A549 (cell line): ENCODE measurements around the gene C3orf20. TPM values are rescaled to one million over a fixed set of nuclear protein-coding genes. Genes with fewer than 3 reads are reported as not detected.

ENCODE experiments used
- ATAC-seq, 2 experiments: fragments of 200-7000 bp in 1 of 2; fragments of >200 bp in 1 of 2; cut with Nextera tagmentation in 1 of 2; cut with Tn5 transposase in 1 of 2; 3 replicates each; pipeline versions ENCODE4 v1.8.0 to v1.9.1; 2018 to 2020; ENCODE audit warnings: mild to moderate bottlenecking in 1 of 2, moderate library complexity in 1 of 2
- CTCF ChIA-PET: fragments of 300-600 bp; sonication (Branson Sonifier 250); formaldehyde crosslinking; extraction: SDS; loops from one replicate; lab custom pipeline; 2021; ENCODE audit warnings: antibody characterized with exemption, inconsistent platforms; lab: Yijun Ruan, JAX
- POLR2A ChIA-PET: fragments of 350-600 bp; formaldehyde crosslinking; extraction: SDS; loops from one replicate; lab custom pipeline; 2021; ENCODE audit warnings: antibody characterized with exemption, inconsistent platforms; lab: Yijun Ruan, JAX
- DNase-seq, 2 experiments: peaks; one replicate each; pipeline versions ENCODE4 v3.0.0 to v3.0.0-alpha.2; 2011 to 2016; ENCODE audit warnings: low read depth in 1 of 2, low spot score in 1 of 2
- FAIRE-seq: peaks from 2 replicates; lab custom pipeline; 2011; peaks lifted over from hg19 to GRCh38; lab: Jason Lieb, UNC
- H3K27ac ChIP-seq, 2 experiments: fragments of >200 bp; sonication (Bioruptor Twin); formaldehyde crosslinking; 3 replicates each; pipeline ENCODE4 v1.5.1; 2016 to 2017
- H3K4me1 ChIP-seq: fragments of >200 bp; sonication (Bioruptor Twin); formaldehyde crosslinking; 3 replicates; pipeline ENCODE4 v1.6.1; 2016
- H3K4me2 ChIP-seq: fragments of >200 bp; sonication (Bioruptor Twin); formaldehyde crosslinking; 3 replicates; pipeline ENCODE4 v1.6.1; 2016
- H3K4me3 ChIP-seq: fragments of >200 bp; sonication (Bioruptor Twin); formaldehyde crosslinking; 3 replicates; pipeline ENCODE4 v1.5.1; 2016
- H3K9me3 ChIP-seq: fragments of >200 bp; sonication (Bioruptor Twin); formaldehyde crosslinking; 3 replicates; pipeline ENCODE4 v1.6.1; 2016
- ATOH8 ChIP-seq: fragments of 250-450 bp; sonication (Bioruptor Pico); IDR thresholded peaks from 2 replicates; pipeline ENCODE4 v1.5.0; 2020; ENCODE audit warnings: low read depth, mild to moderate bottlenecking, moderate library complexity
- BHLHE40 ChIP-seq: IDR thresholded peaks from 2 replicates; pipeline ENCODE4 v1.6.1; 2012; ENCODE audit warnings: low read depth, low read length, inconsistent platforms
- CHD2 ChIP-seq: fragments of 150-350 bp; IDR thresholded peaks from 2 replicates; pipeline ENCODE4 v1.6.1; 2014; ENCODE audit warnings: low read length; ENCODE audit not compliant: partially characterized antibody
- EHF ChIP-seq: fragments of 250-450 bp; sonication (Bioruptor Pico); IDR thresholded peaks from 2 replicates; pipeline ENCODE4 v1.5.0; 2020; ENCODE audit warnings: mild to moderate bottlenecking
- EHMT2 ChIP-seq: fragments of 200-600 bp; sonication (generic); IDR thresholded peaks from 2 replicates; pipeline ENCODE4 v1.6.1; 2016; ENCODE audit warnings: antibody characterized with exemption, low read depth, mild to moderate bottlenecking, moderate library complexity
- EP300 ChIP-seq, 2 experiments: fragments of >200 bp; sonication (Bioruptor Twin); formaldehyde crosslinking; IDR thresholded peaks; 2 replicates in 1 of 2; 3 replicates in 1 of 2; pipeline ENCODE4 v1.6.1; 2016 to 2017
- FOSB ChIP-seq: fragments of 250-450 bp; sonication (Bioruptor Pico); IDR thresholded peaks from 2 replicates; pipeline ENCODE4 v1.5.0; 2020; ENCODE audit warnings: mild to moderate bottlenecking, moderate library complexity
- FOSL2 ChIP-seq, 2 experiments: fragments of 450-650 bp in 1 of 2; fragments of >200 bp in 1 of 2; sonication (Bioruptor Twin) in 1 of 2; formaldehyde crosslinking; IDR thresholded peaks; 2 replicates each; pipeline versions ENCODE4 v1.5.0 to v1.6.1; 2016 to 2020; ENCODE audit warnings: mild to moderate bottlenecking in 1 of 2, moderate library complexity in 1 of 2
- FOXS1 ChIP-seq: fragments of 250-450 bp; sonication (Bioruptor Pico); IDR thresholded peaks from 2 replicates; pipeline ENCODE4 v1.5.0; 2020; ENCODE audit warnings: mild to moderate bottlenecking, moderate library complexity
- GATA3 ChIP-seq: IDR thresholded peaks from 2 replicates; pipeline ENCODE4 v1.6.1; 2012; ENCODE audit warnings: borderline replicate concordance
- HDAC2 ChIP-seq: fragments of 200-600 bp; sonication (generic); IDR thresholded peaks from 2 replicates; pipeline ENCODE4 v1.6.1; 2016
- HMGXB4 ChIP-seq: fragments of 250-450 bp; sonication (Bioruptor Pico); IDR thresholded peaks from 2 replicates; pipeline ENCODE4 v1.5.0; 2021; ENCODE audit warnings: mild to moderate bottlenecking, moderate library complexity, borderline replicate concordance
- HOXA7 ChIP-seq: fragments of 250-450 bp; sonication (Bioruptor Pico); IDR thresholded peaks from 2 replicates; pipeline ENCODE4 v1.5.0; 2020; ENCODE audit warnings: mild to moderate bottlenecking, moderate library complexity
- HOXB5 ChIP-seq: fragments of 250-450 bp; sonication (Bioruptor Pico); IDR thresholded peaks from 2 replicates; pipeline ENCODE4 v1.5.0; 2020; ENCODE audit warnings: mild to moderate bottlenecking, moderate library complexity
- KDM1A ChIP-seq: fragments of 200-600 bp; sonication (generic); IDR thresholded peaks from 2 replicates; pipeline ENCODE4 v1.6.1; 2016; ENCODE audit warnings: low read depth, mild to moderate bottlenecking
- MAFK ChIP-seq: fragments of 450-650 bp; IDR thresholded peaks from 2 replicates; pipeline ENCODE4 v1.6.1; 2014; ENCODE audit not compliant: partially characterized antibody
- MAX ChIP-seq: IDR thresholded peaks from 2 replicates; pipeline ENCODE4 v1.6.1; 2012
- MYC ChIP-seq: IDR thresholded peaks from 2 replicates; pipeline ENCODE4 v1.6.1; 2012; ENCODE audit warnings: mild to moderate bottlenecking, inconsistent platforms, low read length, improper control_type of control experiment, borderline replicate concordance
- NFE2L2 ChIP-seq: fragments of 150-350 bp; conservative IDR thresholded peaks from 2 replicates; pipeline ENCODE4 v1.6.1; 2014; ENCODE audit warnings: low read length
- PBX3 ChIP-seq: IDR thresholded peaks from 2 replicates; pipeline ENCODE4 v1.6.1; 2012
- PHF8 ChIP-seq: fragments of 200-600 bp; sonication (generic); IDR thresholded peaks from 2 replicates; pipeline ENCODE4 v1.6.1; 2016; ENCODE audit warnings: low read depth, mild to moderate bottlenecking, antibody characterized with exemption, moderate library complexity, borderline replicate concordance
- RARB ChIP-seq: fragments of 250-450 bp; sonication (Bioruptor Pico); IDR thresholded peaks from 2 replicates; pipeline ENCODE4 v1.8.0; 2021; ENCODE audit warnings: mild to moderate bottlenecking, moderate library complexity
- RFX5 ChIP-seq: fragments of 450-650 bp; IDR thresholded peaks from 2 replicates; pipeline ENCODE4 v1.7.1; 2014; ENCODE audit warnings: antibody characterized with exemption, mild to moderate bottlenecking, moderate library complexity
- TP53 ChIP-seq: fragments of 250-450 bp; sonication (Bioruptor Pico); IDR thresholded peaks from 2 replicates; pipeline ENCODE4 v1.5.0; 2021; ENCODE audit warnings: mild to moderate bottlenecking, moderate library complexity
- USF2 ChIP-seq: fragments of 450-650 bp; IDR thresholded peaks from 2 replicates; pipeline ENCODE4 v1.6.1; 2014; ENCODE audit warnings: antibody characterized with exemption
- ZC3H11A ChIP-seq: fragments of 450-650 bp; IDR thresholded peaks from 2 replicates; pipeline ENCODE4 v1.6.1; 2014; ENCODE audit warnings: antibody characterized with exemption, mild to moderate bottlenecking
- ZFP36 ChIP-seq: fragments of 450-650 bp; IDR thresholded peaks from 2 replicates; pipeline ENCODE4 v1.6.1; 2014; ENCODE audit warnings: borderline replicate concordance; ENCODE audit not compliant: partially characterized antibody
- ZSCAN20 ChIP-seq: fragments of 250-450 bp; sonication (Bioruptor Pico); IDR thresholded peaks from 2 replicates; pipeline ENCODE4 v1.8.0; 2022; ENCODE audit warnings: mild to moderate bottlenecking, moderate library complexity
- WGBS: methylation state at CpG from one replicate; pipeline ENCODE4 v1.1.6; 2017; ENCODE audit errors: missing lambda C conversion rate; 5-methylcytosine and 5-hydroxymethylcytosine counted together
- polyA plus RNA-seq, 4 experiments: library from polyadenylated mRNA; depleted of rRNA in 3 of 4; stranded (reverse); fragments of >200 nt; fragmentation: RNase III in 1 of 4; extraction: RNeasy Plus Mini Kit Qiagen cat#74134 plus additional on column Dnase treatment in 1 of 4; gene quantifications; 2 replicates in 3 of 4; 3 replicates in 1 of 4; pipeline ENCODE4 v1.2.3, GENCODE V29; 2011 to 2017

The C3orf20 gene
- polyA plus RNA-seq, 2 of the 4 experiments (the other 2 are of a cell fraction), result 0.05 TPM; not detected in 1

GRCh38 chr3:14771593-14772497 lies 96.9 kb downstream of the C3orf20 start:
- no peaks in the 10 kb centered on the region for H3K4me1 ChIP-seq
- H3K9me3 ChIP-seq, result no peaks in the 10 kb centered on the region
- FAIRE-seq (no peak), ATAC-seq (no peak), DNase-seq (no peak)
- ChIA-PET POLR2A (no interaction called here), CTCF (interaction anchor here (1.5 to 1.6 kb wide), 2 partner anchors 9 to 149 kb away, joined by 5 to 7 read pairs; no protein-coding TSS in a partner anchor)
- H3K4me2 ChIP-seq, result no peak overlapping the region
- no peak overlapping the region for H3K4me3 ChIP-seq
- no peak overlapping the region for H3K27ac ChIP-seq
- 72% methylated on average over 15 of the region's 18 CpGs for WGBS
- TF ChIP-seq ZC3H11A, result no peak

- TF ChIP-seq HOXB5 (CRISPR knock-in tag) (no peak), TP53 (no peak), EHF (no peak), KDM1A (no peak), ATOH8 (CRISPR knock-in tag) (no peak), GATA3 (no peak), MYC (no peak), RFX5 (no peak), MAFK (no peak), HOXA7 (CRISPR knock-in tag) (no peak), CHD2 (no peak), ZSCAN20 (CRISPR knock-in tag) (no peak), MAX (no peak), HMGXB4 (CRISPR knock-in tag) (no peak), EHMT2 (no peak), FOSB (CRISPR knock-in tag) (no peak), BHLHE40 (no peak), PHF8 (no peak), NFE2L2 (no peak), HDAC2 (no peak)
- Histone ChIP-seq H3K27ac (no peak overlapping the region), H3K4me3 (no peak overlapping the region), H3K4me1 (no peaks in the 10 kb centered on the region), H3K9me3 (no peaks in the 10 kb centered on the region), H3K4me2 (no peak overlapping the region)
- FAIRE-seq (no peak), ATAC-seq (no peak), DNase-seq (no peak)
- ChIA-PET CTCF (interaction anchor here (1.5 kb wide), 1 partner anchor 149 kb away, joined by 5 read pairs; no protein-coding TSS in a partner anchor), POLR2A (no interaction called here)
- WGBS, result 73% methylated on average over 11 of the region's 16 CpGs
Observed at GRCh38 chr3:14772533-14773138, 97.7 kb downstream of the C3orf20 start.

- ChIA-PET CTCF (interaction anchor here (1.5 to 1.7 kb wide), 2 partner anchors 148 kb away, joined by 5 to 7 read pairs; no protein-coding TSS in a partner anchor), POLR2A (no interaction called here)
- ATAC-seq (no peak), FAIRE-seq (no peak), DNase-seq (no peak)
- H3K4me3 ChIP-seq, result no peak overlapping the region
- no peak for TF ChIP-seq EP300 (IDR thresholded peaks at IDR 0.05)
- TF ChIP-seq FOSL2 (IDR thresholded peaks at IDR 0.05), result no peak
- no peak for TF ChIP-seq FOSL2 (CRISPR knock-in tag; IDR thresholded peaks at IDR 0.05)
- TF ChIP-seq RFX5, result no peak
- TF ChIP-seq USF2, result no peak
- no peak for TF ChIP-seq KDM1A
- TF ChIP-seq ZFP36, result no peak
- TF ChIP-seq FOXS1, result no peak
- no peak for TF ChIP-seq RARB (CRISPR knock-in tag)
- TF ChIP-seq PBX3, result no peak
- H3K4me1 ChIP-seq, result no peaks in the 10 kb centered on the region
- H3K9me3 ChIP-seq, result peaks cover 2% of the 10 kb centered on the region; the same call in 1 of the 3 replicates
- H3K4me2 ChIP-seq, result no peak overlapping the region
- H3K27ac ChIP-seq, result no peak overlapping the region
Observed at GRCh38 chr3:14773281-14773680, 98.3 kb downstream of the C3orf20 start.
